H1 (cell line): ENCODE data around the gene HJURP. TPM values are rescaled to one million over a fixed set of nuclear protein-coding genes. Genes with fewer than 3 reads are reported as not detected.

ENCODE experiments used
- CTCF ChIA-PET: fragments of 300-600 bp; sonication (Branson Sonifier 250); formaldehyde crosslinking; loops from one replicate; lab custom pipeline; 2021; ENCODE audit not compliant: partially characterized antibody; lab: Charles Lee
- POLR2A ChIA-PET: fragments of 300-600 bp; sonication (Branson Sonifier 250); formaldehyde crosslinking; loops from one replicate; lab custom pipeline; 2021; ENCODE audit warnings: inconsistent platforms; ENCODE audit not compliant: partially characterized antibody; lab: Charles Lee
- DNase-seq, 2 experiments: peaks; one replicate each; pipeline versions ENCODE4 v3.0.0 to v3.0.0-alpha.2; 2010 to 2022; ENCODE audit warnings: low spot score in 2 of 2, low read depth in 1 of 2, mixed read lengths in 1 of 2
- FAIRE-seq: peaks from 2 replicates; lab custom pipeline; 2011; peaks lifted over from hg19 to GRCh38; lab: Jason Lieb, UNC
- H2AFZ ChIP-seq: 2 replicates; pipeline ENCODE4 v1.8.1; 2012; ENCODE audit warnings: low read length, inconsistent platforms
- H2AK5ac ChIP-seq: 2 replicates; pipeline ENCODE4 v1.6.1; 2013; ENCODE audit warnings: low read depth, low read length
- H2BK120ac ChIP-seq: replicated peaks from 2 replicates; pipeline ENCODE3; 2013; ENCODE audit warnings: low read depth, low read length, inconsistent platforms
- H2BK12ac ChIP-seq: 2 replicates; pipeline ENCODE4 v1.6.1; 2013; ENCODE audit warnings: low read depth, low read length
- H2BK15ac ChIP-seq: 2 replicates; pipeline ENCODE4 v1.6.1; 2013; ENCODE audit warnings: low read length
- H2BK20ac ChIP-seq: 2 replicates; pipeline ENCODE4 v1.6.1; 2013; ENCODE audit warnings: low read length
- H2BK5ac ChIP-seq: 2 replicates; pipeline ENCODE4 v1.6.1; 2013; ENCODE audit warnings: low read depth, low read length
- H3K14ac ChIP-seq: 2 replicates; pipeline ENCODE4 v1.6.1; 2013; ENCODE audit warnings: inconsistent platforms; ENCODE audit not compliant: insufficient read length
- H3K18ac ChIP-seq: 2 replicates; pipeline ENCODE4 v1.6.1; 2013; ENCODE audit warnings: low read length; ENCODE audit errors: extremely low read depth
- H3K23ac ChIP-seq: 2 replicates; pipeline ENCODE4 v1.6.1; 2013; ENCODE audit warnings: inconsistent platforms; ENCODE audit not compliant: insufficient read length
- H3K23me2 ChIP-seq: 2 replicates; pipeline ENCODE4 v1.6.1; 2013; ENCODE audit warnings: low read depth, low read length
- H3K27ac ChIP-seq: 2 replicates; pipeline ENCODE4 v1.6.1; 2011; ENCODE audit warnings: low read depth, low read length, inconsistent platforms
- H3K27me3 ChIP-seq, 4 experiments: replicated peaks in 1 of 4; 1 replicate in 1 of 4; 2 replicates in 3 of 4; pipeline versions ENCODE4 v1.6.1 to v1.8.1; 2011 to 2013; ENCODE audit warnings: low read length in 3 of 4, mild to moderate bottlenecking in 3 of 4, inconsistent platforms in 2 of 4, mixed read lengths in 2 of 4, moderate library complexity in 1 of 4; ENCODE audit not compliant: control insufficient read depth in 3 of 4, insufficient read depth in 3 of 4; ENCODE audit errors: extremely low read depth in 1 of 4
- H3K36me3 ChIP-seq, 4 experiments: 2 replicates each; pipeline versions ENCODE4 v1.6.1 to v1.8.1; 2011 to 2013; ENCODE audit warnings: mild to moderate bottlenecking in 4 of 4, low read length in 3 of 4, moderate library complexity in 2 of 4, control low read depth in 1 of 4, inconsistent platforms in 1 of 4; ENCODE audit not compliant: insufficient read depth in 4 of 4, control insufficient read depth in 2 of 4
- H3K4ac ChIP-seq: replicated peaks from 2 replicates; pipeline ENCODE3; 2013; ENCODE audit warnings: low read length, low read depth, mixed read lengths, inconsistent platforms; ENCODE audit not compliant: insufficient read length
- H3K4me1 ChIP-seq, 4 experiments: replicated peaks in 1 of 4; 1 replicate in 1 of 4; 2 replicates in 3 of 4; pipeline versions ENCODE4 v1.6.1 to v1.8.1; 2011 to 2013; ENCODE audit warnings: low read length in 3 of 4, inconsistent platforms in 2 of 4, mixed read lengths in 1 of 4; ENCODE audit not compliant: insufficient read depth in 4 of 4, control insufficient read depth in 3 of 4
- H3K4me2 ChIP-seq, 2 experiments: 2 replicates each; pipeline versions ENCODE4 v1.6.1 to v1.8.1; 2011 to 2013; ENCODE audit warnings: low read depth in 2 of 2, low read length in 2 of 2, control low read depth in 1 of 2, inconsistent platforms in 1 of 2, mild to moderate bottlenecking in 1 of 2; ENCODE audit not compliant: insufficient read depth in 1 of 2
- H3K4me3 ChIP-seq, 4 experiments: fragments of 200-600, 300-600 bp in 1 of 4; sonication (generic), shearing (Covaris generic), sonication (Bioruptor Twin) in 1 of 4; 2 replicates each; pipeline versions ENCODE4 v1.5.1 to v1.8.1; 2011 to 2016; ENCODE audit warnings: low read length in 4 of 4, low read depth in 3 of 4, control low read depth in 2 of 4, inconsistent platforms in 2 of 4, mild to moderate bottlenecking in 2 of 4, mixed read lengths in 1 of 4, moderate library complexity in 1 of 4; ENCODE audit not compliant: insufficient read depth in 2 of 4; ENCODE audit errors: extremely low read depth in 1 of 4
- H3K56ac ChIP-seq: replicated peaks from 2 replicates; pipeline ENCODE3; 2013; ENCODE audit warnings: low read depth, mild to moderate bottlenecking, mixed read lengths, low read length, inconsistent platforms; ENCODE audit not compliant: insufficient read length
- H3K79me1 ChIP-seq: 2 replicates; pipeline ENCODE4 v1.6.1; 2013; ENCODE audit warnings: low read depth, low read length, control low read depth
- H3K79me2 ChIP-seq, 2 experiments: 2 replicates each; pipeline versions ENCODE4 v1.6.1 to v1.8.1; 2012 to 2013; ENCODE audit warnings: low read length in 2 of 2, mild to moderate bottlenecking in 2 of 2, inconsistent platforms in 1 of 2; ENCODE audit not compliant: insufficient read depth in 2 of 2, control insufficient read depth in 1 of 2
- H3K9ac ChIP-seq, 4 experiments: replicated peaks in 1 of 4; 1 replicate in 1 of 4; 2 replicates in 3 of 4; pipeline versions ENCODE4 v1.6.1 to v1.8.1; 2011 to 2013; ENCODE audit warnings: low read depth in 3 of 4, low read length in 3 of 4, control low read depth in 2 of 4, mild to moderate bottlenecking in 2 of 4, moderate library complexity in 2 of 4, inconsistent platforms in 1 of 4; ENCODE audit errors: extremely low read depth in 1 of 4
- H3K9me3 ChIP-seq, 2 experiments: 2 replicates each; pipeline versions ENCODE4 v1.6.1 to v1.8.1; 2012 to 2013; ENCODE audit warnings: mild to moderate bottlenecking in 2 of 2, moderate library complexity in 2 of 2, control low read depth in 1 of 2, inconsistent platforms in 1 of 2, low read depth in 1 of 2, low read length in 1 of 2, mixed read lengths in 1 of 2; ENCODE audit not compliant: insufficient read depth in 2 of 2
- H4K20me1 ChIP-seq, 2 experiments: replicated peaks in 1 of 2; 2 replicates each; pipeline versions ENCODE3 to v1.8.1; 2011 to 2013; ENCODE audit warnings: inconsistent platforms in 2 of 2, low read length in 2 of 2, mild to moderate bottlenecking in 1 of 2; ENCODE audit not compliant: insufficient read depth in 2 of 2, control insufficient read depth in 1 of 2
- H4K5ac ChIP-seq: 2 replicates; pipeline ENCODE4 v1.6.1; 2013; ENCODE audit warnings: low read length, low read depth, mixed read lengths, inconsistent platforms; ENCODE audit not compliant: insufficient read length
- H4K8ac ChIP-seq: 2 replicates; pipeline ENCODE4 v1.8.0; 2013; ENCODE audit warnings: mild to moderate bottlenecking, moderate library complexity, low read length, inconsistent platforms; ENCODE audit not compliant: insufficient read depth; ENCODE audit errors: extremely low read depth
- H4K91ac ChIP-seq: replicated peaks from 2 replicates; pipeline ENCODE3; 2013; ENCODE audit warnings: low read length, mixed read lengths, inconsistent platforms; ENCODE audit not compliant: insufficient read length
- EGR1 ChIP-seq: IDR thresholded peaks from 2 replicates; pipeline ENCODE4 v1.6.1; 2011; ENCODE audit warnings: low read depth, low read length, borderline replicate concordance
- EP300 ChIP-seq, 2 experiments: IDR thresholded peaks; 1 replicate in 1 of 2; 2 replicates in 1 of 2; pipeline ENCODE4 v1.6.1; 2011 to 2012; ENCODE audit warnings: low read depth in 2 of 2, low read length in 2 of 2, mild to moderate bottlenecking in 2 of 2, borderline replicate concordance in 1 of 2, inconsistent platforms in 1 of 2, moderate library complexity in 1 of 2
- EZH2 ChIP-seq: fragments of 200-600 bp; sonication (generic); IDR thresholded peaks from 2 replicates; pipeline ENCODE4 v1.7.1; 2012; ENCODE audit warnings: low read depth, mild to moderate bottlenecking, moderate library complexity, low read length, inconsistent platforms; ENCODE audit not compliant: severe bottlenecking
- KDM1A ChIP-seq: fragments of 200-600, 300-600 bp; sonication (generic); IDR thresholded peaks from 2 replicates; pipeline ENCODE4 v1.7.1; 2016; ENCODE audit warnings: mild to moderate bottlenecking, low read length, borderline replicate concordance
- MAFK ChIP-seq: IDR thresholded peaks from 2 replicates; pipeline ENCODE4 v1.6.1; 2012; ENCODE audit warnings: low read depth, mild to moderate bottlenecking, improper control_type of control experiment, low read length
- RAD21 ChIP-seq, 2 experiments: IDR thresholded peaks in 1 of 2; conservative IDR thresholded peaks in 1 of 2; 2 replicates each; pipeline ENCODE4 v1.6.1; 2011; ENCODE audit warnings: low read depth in 2 of 2, low read length in 2 of 2, improper control_type of control experiment in 1 of 2, inconsistent platforms in 1 of 2, mild to moderate bottlenecking in 1 of 2, moderate library complexity in 1 of 2
- RXRA ChIP-seq: IDR thresholded peaks from 2 replicates; pipeline ENCODE4 v1.6.1; 2011; ENCODE audit warnings: low read depth, mild to moderate bottlenecking, low read length, moderate library complexity; ENCODE audit not compliant: insufficient read depth
- USF2 ChIP-seq: IDR thresholded peaks from 2 replicates; pipeline ENCODE4 v1.6.1; 2011; ENCODE audit warnings: low read length, improper control_type of control experiment
- WGBS, 2 experiments: shearing (Covaris generic) in 1 of 2; methylation state at CpG; one replicate each; pipeline versions ENCODE4 v1.1.6 to v1.1.7; 2013 to 2015; ENCODE audit warnings: low lambda C conversion rate in 2 of 2, mixed read lengths in 2 of 2, inconsistent platforms in 1 of 2, low coverage in 1 of 2, missing lambda C conversion rate in 1 of 2; ENCODE audit not compliant: insufficient replicate concordance in 2 of 2, insufficient coverage in 1 of 2, insufficient read length in 1 of 2; ENCODE audit errors: extremely low coverage in 1 of 2, missing lambda C conversion rate in 1 of 2; 5-methylcytosine and 5-hydroxymethylcytosine counted together
- polyA plus RNA-seq, 7 experiments: library from polyadenylated mRNA; depleted of rRNA in 3 of 7; stranded (reverse) in 5 of 7; unstranded in 2 of 7; fragments of >200 nt in 5 of 7; fragments of 200-250 nt in 2 of 7; gene quantifications; 1 replicate in 5 of 7; 2 replicates in 1 of 7; 4 replicates in 1 of 7; pipeline versions ENCODE4 v1.2.1 to v1.2.3, GENCODE V29; 2011 to 2013; ENCODE audit warnings: missing spikeins in 2 of 7, mixed read lengths in 2 of 7
- total RNA-seq: library from RNA; stranded (reverse); fragmentation: NEBNext Ultra II Directional; extraction: Animal tissue kit (Norgen Biotek cat#: 25700); gene quantifications from 2 replicates; pipeline ENCODE4 v1.2.1, GENCODE V29; 2021

The HJURP gene
- total and polyA plus RNA-seq, 2 of the 8 experiments (the other 6 are each of a cell fraction or from before 2014, with no cell fraction given), result 49.3 to 60.5 TPM

GRCh38 chr2:233901884-233902283, 47.5 kb upstream of the HJURP start:
- no peak overlapping the region for H3K27ac ChIP-seq
- H3K9me3 ChIP-seq, result no peaks in the 10 kb centered on the region
- no peaks in the 10 kb centered on the region for H3K79me1 ChIP-seq
- CTCF ChIA-PET, result interaction anchor here (0.7 kb wide), 2 partner anchors 69 to 106 kb away, joined by 3 to 4 read pairs; no protein-coding TSS in a partner anchor
- H2BK12ac ChIP-seq, result no peak overlapping the region
- no peaks in the 10 kb centered on the region for H3K79me2 ChIP-seq
- H3K56ac ChIP-seq, result no peak overlapping the region
- H3K9ac ChIP-seq, result no peak overlapping the region
- H2BK120ac ChIP-seq, result no peak overlapping the region
- H3K23ac ChIP-seq, result no peak overlapping the region
- H4K20me1 ChIP-seq, result no peaks in the 10 kb centered on the region
- POLR2A ChIA-PET, result interaction anchor here (1.0 kb wide), 1 partner anchor 8 kb away, joined by 3 read pairs; no protein-coding TSS in a partner anchor
- no peak overlapping the region for H4K8ac ChIP-seq
- no peaks in the 10 kb centered on the region; the same call in 1 of the 2 replicates for H3K23me2 ChIP-seq
- no peak overlapping the region for H3K4me3 ChIP-seq
- peaks cover 0 to 1% (median 0%) of the 10 kb centered on the region in 4 experiments; a peak in 1 of 7 replicates for H3K27me3 ChIP-seq
- no peak overlapping the region for H3K4ac ChIP-seq
- no peak overlapping the region for H3K14ac ChIP-seq
- no peak overlapping the region for H2BK5ac ChIP-seq
- H3K36me3 ChIP-seq, result no peaks in the 10 kb centered on the region
- no peak overlapping the region for H3K18ac ChIP-seq
- no peaks in the 10 kb centered on the region for H3K4me1 ChIP-seq
- no peak overlapping the region for H4K5ac ChIP-seq
- no peak overlapping the region for H4K91ac ChIP-seq
- H3K4me2 ChIP-seq, result no peak overlapping the region
- 93% methylated on average over 4 of the region's 4 CpGs; no CpG with 5 or more reads in 1 of the 2 experiments for WGBS, 2 experiments
- no peak for DNase-seq
- H2AK5ac ChIP-seq, result no peak overlapping the region
- no peak overlapping the region for H2BK20ac ChIP-seq
- no peak overlapping the region for H2AFZ ChIP-seq
- no peak overlapping the region for H2BK15ac ChIP-seq
- FAIRE-seq, result no peak
- TF ChIP-seq MAFK, result no peak
- TF ChIP-seq KDM1A, result no peak
- TF ChIP-seq USF2, result no peak
- no peak for TF ChIP-seq EZH2
- TF ChIP-seq EP300 (IDR thresholded peaks at IDR 0.05; ENCODE audit: borderline replicate concordance in 1 of 2, low read depth in 2 of 2, low read length in 2 of 2), result no peak
- no peak for TF ChIP-seq RXRA
- TF ChIP-seq RAD21 (IDR thresholded peaks at IDR 0.05 in 1 of 2, conservative IDR thresholded peaks at IDR 0.05 in 1 of 2; ENCODE audit: low read depth in 2 of 2, low read length in 2 of 2), result no peak
- TF ChIP-seq EGR1, result no peak
